Activated naive CD8-positive, alpha-beta T cell treated with anti-CD3 and anti-CD28 coated beads, Interleukin-2, amount 10 ng/mL, durations not matched to agents 7 days and 5 days (primary cell): Measurements from ENCODE around the gene MYO15A. TPM values are rescaled to one million over a fixed set of nuclear protein-coding genes. Genes with fewer than 3 reads are reported as not detected.
A peak's percentile ranks its signal among the peaks of the same experiment; 100 is the strongest.

Experiments
- ATAC-seq: fragments of 150-1000 bp; cut with Tn5 transposase; one replicate; pipeline ENCODE4 v1.10.0; 2021; ENCODE audit warnings: low read depth, moderate library complexity
- POLR2A ChIA-PET: fragments of 350-600 bp; sonication (Branson Sonifier 250); formaldehyde crosslinking; loops from one replicate; lab custom pipeline; 2021; ENCODE audit warnings: antibody characterized with exemption; lab: Charles Lee
- DNase-seq: peaks from one replicate; pipeline ENCODE4 v3.0.0; 2021
- H3K27ac Mint-ChIP-seq: one replicate; pipeline ENCODE4 v1.8.0; 2022; ENCODE audit warnings: mild to moderate bottlenecking, mixed read lengths
- H3K27me3 Mint-ChIP-seq: one replicate; pipeline ENCODE4 v1.8.0; 2022; ENCODE audit warnings: mild to moderate bottlenecking, moderate library complexity, mixed read lengths
- H3K36me3 Mint-ChIP-seq: one replicate; pipeline ENCODE4 v1.8.0; 2021; ENCODE audit warnings: mild to moderate bottlenecking, mixed read lengths
- H3K4me1 Mint-ChIP-seq: one replicate; pipeline ENCODE4 v1.8.0; 2021; ENCODE audit warnings: mixed read lengths
- H3K4me3 Mint-ChIP-seq: one replicate; pipeline ENCODE4 v1.8.0; 2022; ENCODE audit warnings: mild to moderate bottlenecking, moderate library complexity, mixed read lengths
- H3K9me3 Mint-ChIP-seq: one replicate; pipeline ENCODE4 v1.8.0; 2021; ENCODE audit warnings: mixed read lengths
- total RNA-seq, 2 experiments: library from RNA; stranded (reverse); gene quantifications; one replicate each; pipeline ENCODE4 v1.2.3, GENCODE V29; 2021

Gene MYO15A
- total RNA-seq, 2 experiments from 2014 or later: 1.0 TPM

DNA sequence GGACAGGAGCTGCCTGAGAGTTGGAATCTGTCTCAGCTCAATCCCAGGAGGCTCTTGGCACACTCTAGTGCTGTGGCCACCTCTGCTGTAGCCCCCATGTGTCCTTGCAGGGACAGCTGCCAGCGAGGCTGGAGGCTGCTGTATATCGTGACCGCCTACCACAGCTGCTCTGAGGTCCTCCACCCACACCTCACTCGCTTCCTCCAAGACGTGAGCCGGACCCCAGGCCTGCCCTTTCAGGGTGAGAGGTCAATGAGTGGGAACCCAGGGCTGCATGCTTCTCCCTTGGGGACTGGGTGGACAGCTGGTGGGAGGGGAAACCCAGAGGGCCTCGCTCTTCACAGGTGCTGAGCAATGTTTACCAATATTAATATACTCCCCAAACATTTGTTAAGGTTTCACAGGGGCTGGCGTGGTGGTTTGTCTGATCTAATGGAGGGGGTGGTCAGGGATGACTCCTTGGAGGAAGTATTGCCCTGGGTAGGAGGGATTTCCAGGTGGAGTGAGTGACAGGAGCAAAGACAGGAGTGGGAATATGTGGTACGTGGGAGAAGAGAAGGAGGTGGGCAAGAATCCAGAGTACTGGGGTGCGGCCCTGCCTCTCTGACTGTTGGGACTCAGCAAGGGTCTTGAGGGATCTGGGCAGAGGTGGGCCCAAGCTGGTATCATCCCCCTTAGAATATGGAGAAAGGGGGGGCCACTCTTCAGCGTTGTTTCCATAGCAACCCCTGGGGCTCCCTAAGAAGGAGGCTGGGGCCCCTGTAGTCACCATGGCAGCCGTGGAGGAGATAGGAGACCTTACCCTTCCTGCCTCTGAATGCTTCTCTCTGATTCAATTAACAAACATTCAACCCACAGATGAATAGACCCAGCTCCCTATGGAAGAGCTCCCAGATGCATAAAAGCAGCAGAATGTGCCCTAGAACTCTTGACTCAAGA is 52.9 kb downstream of the MYO15A start:
- H3K27ac Mint-ChIP-seq: peak overlapping the region; percentile 24
- H3K4me3 Mint-ChIP-seq: no peak overlapping the region
- H3K9me3 Mint-ChIP-seq: no peaks in the 10 kb centered on the region
- no peak for DNase-seq
- no peaks in the 10 kb centered on the region for H3K27me3 Mint-ChIP-seq
- ATAC-seq: no peak
- H3K36me3 Mint-ChIP-seq: peaks cover 1% of the 10 kb centered on the region
- POLR2A ChIA-PET: interaction anchor here (0.6 to 2.0 kb wide), 2 partner anchors 21 to 71 kb away, joined by 5 read pairs; no protein-coding TSS in a partner anchor
- H3K4me1 Mint-ChIP-seq: peaks cover 7% of the 10 kb centered on the region

DNA sequence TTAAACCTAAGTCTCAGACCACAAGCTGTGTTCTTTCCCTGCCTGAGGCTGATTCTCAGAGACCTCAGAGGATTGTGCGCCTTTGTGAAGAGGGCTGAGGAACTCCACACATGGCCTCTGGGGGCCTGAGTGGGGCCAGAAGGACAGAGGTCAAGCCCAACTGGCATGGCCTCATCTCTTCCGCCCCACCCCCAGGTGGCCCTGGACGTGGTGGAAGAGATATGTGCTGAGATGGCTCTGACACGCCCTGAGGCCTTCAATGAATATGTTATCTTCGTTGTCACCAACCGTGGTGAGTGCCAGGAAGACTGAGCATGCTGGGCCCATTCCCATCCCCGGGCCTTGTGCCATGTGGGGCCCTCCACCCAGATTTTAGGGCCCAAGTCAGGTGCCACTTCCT is 55.0 kb downstream of the MYO15A start:
- Mint-ChIP-seq H3K4me3 (no peak overlapping the region), H3K36me3 (peaks cover 1% of the 10 kb centered on the region), H3K4me1 (peaks cover 3% of the 10 kb centered on the region), H3K27ac (no peak overlapping the region), H3K9me3 (no peaks in the 10 kb centered on the region), H3K27me3 (no peaks in the 10 kb centered on the region)
- ATAC-seq (no peak), DNase-seq (no peak)
- POLR2A ChIA-PET: no interaction called here

DNA sequence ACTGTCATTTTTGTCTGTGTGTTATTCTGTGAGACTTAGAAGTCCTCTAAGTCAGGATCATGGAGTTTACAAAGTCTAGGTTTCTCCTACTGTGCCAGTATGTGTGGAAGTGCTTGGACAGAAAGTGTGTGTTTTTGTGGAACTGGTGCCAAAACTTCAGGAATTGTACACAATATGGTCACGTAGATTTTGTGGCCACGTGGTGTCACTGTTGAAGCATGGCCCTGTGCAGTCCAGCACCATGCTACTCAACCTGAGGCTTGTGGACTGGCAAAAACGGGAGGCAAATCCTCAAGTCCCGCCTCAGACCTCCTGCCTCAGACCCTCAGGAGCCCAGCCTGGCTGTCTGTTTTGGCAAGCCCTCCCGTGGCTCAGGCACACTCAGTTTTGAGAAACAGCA is 58.3 kb downstream of the MYO15A start:
- Mint-ChIP-seq H3K4me1 (no peaks in the 10 kb centered on the region), H3K36me3 (no peaks in the 10 kb centered on the region), H3K27ac (no peak overlapping the region), H3K27me3 (no peaks in the 10 kb centered on the region), H3K9me3 (no peaks in the 10 kb centered on the region), H3K4me3 (no peak overlapping the region)
- ATAC-seq (no peak), DNase-seq (no peak)
- POLR2A ChIA-PET: no interaction called here

DNA sequence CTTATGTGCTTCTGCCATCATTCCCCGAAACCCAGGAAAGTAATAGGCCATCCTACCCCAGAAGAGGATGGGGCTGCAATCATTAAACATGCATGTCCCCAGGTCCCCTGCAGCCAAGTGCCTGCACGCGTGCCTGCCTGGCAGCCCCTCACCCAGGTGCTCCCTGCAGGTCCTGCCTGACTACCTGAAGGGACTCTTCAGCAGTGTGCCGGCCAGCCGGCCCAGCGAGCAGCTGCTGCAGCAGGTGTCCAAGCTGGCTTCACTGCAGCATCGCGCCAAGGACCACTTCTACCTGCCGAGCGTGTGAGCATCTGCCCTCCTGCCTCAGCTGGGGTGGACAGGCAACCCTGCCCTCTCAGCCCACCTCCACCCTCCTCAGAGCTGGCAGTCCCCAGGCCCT is 58.9 kb downstream of the MYO15A start:
- Mint-ChIP-seq H3K9me3 (no peaks in the 10 kb centered on the region), H3K36me3 (no peaks in the 10 kb centered on the region), H3K4me1 (no peaks in the 10 kb centered on the region), H3K4me3 (no peak overlapping the region), H3K27me3 (peaks cover 1% of the 10 kb centered on the region), H3K27ac (no peak overlapping the region)
- DNase-seq (no peak), ATAC-seq (no peak)
- POLR2A ChIA-PET: no interaction called here

DNA sequence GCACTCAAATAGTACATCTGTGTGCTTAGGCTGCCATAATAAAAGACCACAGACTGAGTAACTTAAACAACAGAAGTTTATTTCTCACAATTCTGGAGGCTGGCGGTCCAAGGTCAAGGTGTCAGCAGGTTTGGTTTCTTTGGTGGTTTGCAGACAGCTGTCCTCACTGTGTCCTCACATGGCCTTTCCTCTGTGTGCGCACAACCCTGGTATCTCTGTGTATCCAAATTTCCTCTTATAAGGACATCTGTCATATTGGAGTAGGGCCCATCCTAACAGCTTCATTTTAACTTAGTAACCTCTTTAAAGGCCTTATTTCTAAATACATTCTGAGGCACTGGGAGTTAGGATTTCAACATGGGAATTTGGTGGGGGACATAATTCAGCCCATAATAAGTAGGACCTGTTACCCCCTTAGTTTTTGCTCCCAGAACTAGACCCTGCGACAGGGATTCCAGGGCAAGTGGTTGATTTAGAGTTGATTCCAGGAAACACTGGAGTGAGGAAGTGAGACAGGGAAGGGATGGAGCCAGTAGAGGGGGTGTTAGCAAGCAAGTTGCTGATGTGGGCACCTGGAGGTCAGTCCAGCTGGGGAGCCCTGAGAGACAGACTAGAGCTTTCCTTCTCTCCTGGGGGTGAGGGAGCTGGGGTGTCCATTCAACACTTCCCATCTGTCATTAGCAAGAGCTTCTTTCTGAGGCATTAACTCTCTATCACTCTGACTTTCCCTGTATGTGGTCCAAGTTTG is 64.1 kb downstream of the MYO15A start:
- Mint-ChIP-seq H3K4me3 (no peak overlapping the region), H3K9me3 (no peaks in the 10 kb centered on the region), H3K27ac (no peak overlapping the region), H3K27me3 (peaks cover 1% of the 10 kb centered on the region), H3K4me1 (peaks cover 1% of the 10 kb centered on the region), H3K36me3 (no peaks in the 10 kb centered on the region)
- DNase-seq (no peak), ATAC-seq (no peak)
- POLR2A ChIA-PET: interaction anchor here (0.9 kb wide), 1 partner anchor 8 kb away, joined by 3 read pairs; no protein-coding TSS in a partner anchor

DNA sequence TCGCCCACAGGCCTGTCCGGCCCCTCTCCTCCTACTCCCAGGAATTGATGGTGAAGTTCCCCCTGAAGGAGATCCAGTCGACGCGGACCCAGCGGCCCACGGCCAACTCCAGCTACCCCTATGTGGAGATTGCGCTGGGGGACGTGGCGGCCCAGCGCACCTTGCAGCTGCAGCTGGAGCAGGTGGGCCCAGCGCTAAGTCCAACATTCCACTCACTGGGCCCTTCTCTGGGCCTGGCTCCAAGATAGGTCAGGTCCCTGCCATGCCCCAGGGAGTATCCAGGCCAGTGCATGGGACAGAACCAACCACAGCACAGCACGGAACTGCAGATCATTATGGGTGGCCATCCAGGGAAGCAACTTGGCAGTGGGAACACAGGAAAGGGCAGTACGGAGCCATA is 65.2 kb downstream of the MYO15A start:
- peaks cover 1% of the 10 kb centered on the region for H3K27me3 Mint-ChIP-seq

DNA sequence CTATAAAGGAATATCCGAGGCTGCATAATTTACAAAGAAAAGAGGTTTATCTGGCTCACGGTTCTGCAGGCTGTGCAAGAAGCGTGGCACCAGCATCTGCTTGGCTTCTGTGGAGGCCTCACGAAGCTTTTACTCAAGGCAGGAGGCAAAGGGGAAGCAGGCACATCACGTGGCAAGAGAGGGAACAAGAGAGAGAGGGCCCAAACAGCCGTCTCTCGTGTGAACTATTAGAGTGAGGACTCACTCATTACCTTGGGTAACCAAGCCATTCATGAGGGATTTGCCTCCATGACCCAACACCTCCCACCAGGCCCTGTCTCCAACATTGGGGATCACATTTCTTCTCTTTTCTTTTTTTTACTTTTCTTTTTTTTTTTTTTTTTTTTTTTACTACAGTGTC is 67.6 kb downstream of the MYO15A start:
- H3K4me3 Mint-ChIP-seq: no peak overlapping the region
- ATAC-seq (no peak), DNase-seq (no peak)
- H3K27ac Mint-ChIP-seq: no peak overlapping the region
- H3K36me3 Mint-ChIP-seq: no peaks in the 10 kb centered on the region
- POLR2A ChIA-PET: no interaction called here
- peaks cover 1% of the 10 kb centered on the region for H3K27me3 Mint-ChIP-seq
- H3K9me3 Mint-ChIP-seq: no peaks in the 10 kb centered on the region
- peaks cover 1% of the 10 kb centered on the region for H3K4me1 Mint-ChIP-seq

More for the DNA sequence above, 65.2 kb downstream of the MYO15A start:
- ATAC-seq: no peak
- peak overlapping the region; percentile 45 for H3K27ac Mint-ChIP-seq
- no peak for DNase-seq
- no peaks in the 10 kb centered on the region for H3K9me3 Mint-ChIP-seq
- H3K4me3 Mint-ChIP-seq: no peak overlapping the region
- H3K4me1 Mint-ChIP-seq: peaks cover 1% of the 10 kb centered on the region
- POLR2A ChIA-PET: no interaction called here
- H3K36me3 Mint-ChIP-seq: no peaks in the 10 kb centered on the region

DNA sequence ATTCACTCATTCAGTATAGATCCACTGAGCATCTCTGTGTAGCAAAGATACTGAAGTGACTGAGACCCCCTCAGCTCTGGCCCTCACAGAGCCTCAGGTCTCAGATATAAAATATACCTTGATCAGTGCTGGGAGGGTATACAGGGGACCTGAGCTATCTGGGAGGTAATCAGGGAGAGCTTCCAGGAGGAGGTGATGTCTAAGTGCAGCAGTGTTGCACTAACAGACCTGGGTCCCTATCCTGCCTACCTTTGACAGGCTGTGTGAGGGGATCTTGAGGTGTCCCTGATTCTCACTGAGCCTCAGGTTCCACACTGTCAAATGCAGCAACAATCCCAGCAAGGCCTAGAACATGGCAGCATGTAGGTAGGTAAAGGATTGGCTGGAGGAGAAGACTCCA is 68.6 kb downstream of the MYO15A start:
- no peak overlapping the region for H3K27ac Mint-ChIP-seq
- POLR2A ChIA-PET: no interaction called here

DNA sequence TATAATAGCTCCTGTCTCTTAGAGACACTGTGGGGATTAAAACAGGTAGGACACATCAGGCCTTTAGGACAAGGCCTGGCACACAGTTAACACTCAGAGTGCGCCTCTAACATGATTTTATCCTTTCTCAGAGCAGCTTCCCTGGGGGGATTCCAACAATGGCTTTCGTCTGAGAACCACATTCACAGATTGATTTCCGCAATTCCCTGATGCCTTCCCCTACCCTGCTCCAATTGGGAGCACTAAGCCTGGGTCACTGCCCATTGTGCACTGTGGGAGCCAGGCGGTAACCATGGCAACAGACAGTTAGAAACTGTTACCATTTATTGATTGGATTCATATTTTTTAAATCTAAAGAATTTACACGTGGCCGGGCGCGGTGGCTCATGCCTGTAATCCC is 69.2 kb downstream of the MYO15A start:
- POLR2A ChIA-PET: no interaction called here
- DNase-seq (no peak), ATAC-seq (no peak)
- Mint-ChIP-seq H3K27me3 (no peaks in the 10 kb centered on the region), H3K4me3 (no peak overlapping the region), H3K9me3 (no peaks in the 10 kb centered on the region), H3K36me3 (no peaks in the 10 kb centered on the region), H3K27ac (no peak overlapping the region), H3K4me1 (peaks cover 8% of the 10 kb centered on the region)

More for the DNA sequence above, 68.6 kb downstream of the MYO15A start:
- H3K36me3 Mint-ChIP-seq: no peaks in the 10 kb centered on the region
- ATAC-seq (no peak), DNase-seq (no peak)
- no peaks in the 10 kb centered on the region for H3K9me3 Mint-ChIP-seq
- no peak overlapping the region for H3K4me3 Mint-ChIP-seq
- peaks cover 7% of the 10 kb centered on the region for H3K4me1 Mint-ChIP-seq
- H3K27me3 Mint-ChIP-seq: peaks cover under 1% of the 10 kb centered on the region

DNA sequence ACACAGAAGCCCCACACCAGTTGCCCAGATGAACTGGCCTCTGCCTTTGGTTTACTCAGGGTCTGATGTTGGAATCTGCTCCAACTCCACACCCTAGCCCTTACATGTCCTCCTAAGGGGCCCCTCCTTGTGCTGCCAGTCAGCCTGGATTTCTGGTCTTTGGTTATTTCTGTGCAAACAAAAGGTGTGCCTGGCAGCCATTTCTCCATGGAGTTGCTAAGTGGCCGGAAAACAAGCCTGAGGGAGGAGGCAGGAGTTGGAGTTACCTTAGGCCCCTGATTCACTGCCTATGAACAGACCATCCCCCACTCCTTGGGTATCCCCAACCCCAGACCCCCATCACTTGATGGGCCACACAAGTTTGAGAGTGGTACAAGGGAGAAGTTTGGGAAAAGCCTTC is 70.6 kb downstream of the MYO15A start:
- H3K27ac Mint-ChIP-seq: no peak overlapping the region
- no peak overlapping the region for H3K4me3 Mint-ChIP-seq
- H3K4me1 Mint-ChIP-seq: peaks cover 7% of the 10 kb centered on the region
- no peaks in the 10 kb centered on the region for H3K9me3 Mint-ChIP-seq
- ATAC-seq (no peak), DNase-seq (no peak)
- H3K27me3 Mint-ChIP-seq: no peaks in the 10 kb centered on the region
- POLR2A ChIA-PET: no interaction called here
- no peaks in the 10 kb centered on the region for H3K36me3 Mint-ChIP-seq

DNA sequence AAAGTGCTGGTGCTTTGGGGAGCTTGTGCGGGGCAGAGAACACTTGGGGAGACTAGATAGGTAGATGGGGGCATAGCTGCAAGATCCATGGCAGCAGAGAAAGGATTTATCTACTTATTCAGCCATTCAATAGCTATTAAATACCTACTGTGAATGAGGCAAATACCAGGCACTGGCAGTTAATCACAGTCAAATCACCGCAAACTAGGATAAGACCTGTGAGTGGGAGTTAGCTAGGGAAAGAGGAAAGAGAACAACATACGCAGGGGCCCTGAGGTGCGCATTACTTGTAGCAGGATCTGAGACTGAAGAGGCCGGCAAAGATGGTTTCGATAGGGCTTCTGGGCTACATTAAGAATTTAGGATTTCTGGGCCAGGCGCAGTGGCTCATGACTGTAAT is 71.2 kb downstream of the MYO15A start:
- Mint-ChIP-seq H3K4me1 (peaks cover 7% of the 10 kb centered on the region), H3K36me3 (peaks cover 1% of the 10 kb centered on the region), H3K4me3 (no peak overlapping the region), H3K27ac (no peak overlapping the region), H3K9me3 (no peaks in the 10 kb centered on the region), H3K27me3 (no peaks in the 10 kb centered on the region)
- POLR2A ChIA-PET: no interaction called here
- no peak for DNase-seq
- ATAC-seq: no peak

DNA sequence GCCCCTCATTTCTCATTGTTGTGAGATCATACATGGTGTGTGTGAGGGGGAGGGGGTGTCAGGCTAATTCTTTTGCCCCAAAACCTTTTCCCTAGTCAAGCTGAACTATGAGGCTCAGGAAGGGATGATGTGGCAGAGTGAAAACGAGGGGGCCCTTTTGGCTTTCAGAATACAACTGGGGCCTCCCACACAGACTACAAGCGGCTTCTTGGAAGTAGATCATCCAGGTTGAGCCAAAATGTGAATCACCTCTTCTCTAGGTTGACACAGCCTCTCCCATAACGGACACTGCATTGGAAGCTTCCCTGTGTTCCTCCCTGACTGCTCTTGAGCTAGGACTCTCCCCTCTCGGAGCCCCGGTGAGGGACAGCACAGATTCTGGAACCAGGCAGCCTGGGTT is 72.8 kb downstream of the MYO15A start:
- Mint-ChIP-seq H3K4me3 (peak overlapping the region; percentile 91), H3K36me3 (peaks cover 11% of the 10 kb centered on the region), H3K27me3 (no peaks in the 10 kb centered on the region), H3K27ac (peak overlapping the region; percentile 98), H3K4me1 (peaks cover 18% of the 10 kb centered on the region), H3K9me3 (no peaks in the 10 kb centered on the region)
- no peak for ATAC-seq
- DNase-seq: no peak
- POLR2A ChIA-PET: interaction anchor here (1.2 to 4.1 kb wide), 3 partner anchors 9 to 23 kb away, joined by 3 to 14 read pairs (median 5); no protein-coding TSS in a partner anchor

DNA sequence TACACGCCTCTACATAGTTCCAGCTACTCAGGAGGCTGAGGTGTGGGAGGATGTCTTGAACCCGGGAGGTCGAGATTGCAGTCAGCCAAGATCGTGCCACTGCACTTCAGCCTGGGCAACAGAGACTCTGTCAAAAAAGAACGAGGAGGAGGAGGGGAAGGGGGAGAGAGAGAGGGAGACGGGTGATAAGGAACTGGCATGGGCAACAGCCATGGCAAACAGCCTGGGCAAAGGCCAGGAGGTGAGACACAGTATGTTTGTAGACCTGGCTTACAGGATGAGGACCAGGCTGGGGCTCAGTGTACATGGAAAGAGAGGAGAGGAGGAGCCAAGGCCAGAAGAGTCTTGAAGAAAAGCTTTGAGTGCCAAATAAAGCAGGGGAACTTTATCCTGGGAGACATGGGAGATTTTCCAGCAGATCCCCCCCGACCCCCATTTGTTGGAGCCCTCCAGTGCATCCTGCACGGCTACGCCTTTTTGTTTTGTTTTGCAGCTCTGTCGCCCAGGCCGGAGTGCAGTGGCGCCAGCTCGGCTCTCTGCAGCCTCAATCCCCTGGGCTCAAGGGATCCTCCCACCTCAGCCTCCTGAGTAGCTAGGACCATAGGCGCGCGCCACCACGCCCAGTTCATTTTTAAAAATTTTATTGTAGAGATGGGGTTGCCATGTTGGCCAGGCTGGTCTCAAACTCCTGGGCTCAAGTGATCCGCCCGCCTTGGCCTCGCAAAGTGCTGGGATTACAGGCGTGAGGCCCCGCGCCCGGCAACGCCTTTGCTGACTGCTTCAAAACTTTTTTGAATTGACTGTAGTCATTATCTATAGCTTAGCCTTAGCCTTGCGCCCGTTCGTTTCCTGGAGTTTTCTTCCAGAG is 73.8 kb downstream of the MYO15A start:
- peaks cover 27% of the 10 kb centered on the region for H3K4me1 Mint-ChIP-seq
- H3K36me3 Mint-ChIP-seq: peaks cover 18% of the 10 kb centered on the region
- peak overlapping the region; percentile 91 for H3K4me3 Mint-ChIP-seq
- peak; percentile 35 for DNase-seq
- peak overlapping the region; percentile 98 for H3K27ac Mint-ChIP-seq
- POLR2A ChIA-PET: interaction anchor here (0.8 to 4.1 kb wide), 9 partner anchors 12 to 222 kb away, joined by 3 to 14 read pairs (median 4); partner anchors contain the start of genes FLII and LLGL1
- ATAC-seq: no peak
- H3K27me3 Mint-ChIP-seq: no peaks in the 10 kb centered on the region
- no peaks in the 10 kb centered on the region for H3K9me3 Mint-ChIP-seq
